Muscle of arm (tissue), 12 donors: ENCODE data around the gene RARB. TPM values are rescaled to one million over a fixed set of nuclear protein-coding genes. Genes with fewer than 3 reads are reported as not detected.

ENCODE experiments used
- DNase-seq: peaks from one replicate; pipeline ENCODE4 v3.0.0-alpha.2; 2013
- polyA plus RNA-seq, 12 donors: library from polyadenylated mRNA; unstranded; fragments of 120-200 nt; gene quantifications; one replicate each; pipeline ENCODE4 v1.2.1, GENCODE V29; 2013; ENCODE audit not compliant: insufficient read length in 12 of 12

The RARB gene
- polyA plus RNA-seq, 12 donors = 10.6 to 18.5 (median 15.6) TPM; not detected in 1

GRCh38 chr3:25503898-25504301 lies 75.8 kb downstream of the RARB start:
- DNase-seq = no peak

- no peak for DNase-seq
Measured at GRCh38 chr3:25505581-25505980, 77.5 kb downstream of the RARB start.

DNA sequence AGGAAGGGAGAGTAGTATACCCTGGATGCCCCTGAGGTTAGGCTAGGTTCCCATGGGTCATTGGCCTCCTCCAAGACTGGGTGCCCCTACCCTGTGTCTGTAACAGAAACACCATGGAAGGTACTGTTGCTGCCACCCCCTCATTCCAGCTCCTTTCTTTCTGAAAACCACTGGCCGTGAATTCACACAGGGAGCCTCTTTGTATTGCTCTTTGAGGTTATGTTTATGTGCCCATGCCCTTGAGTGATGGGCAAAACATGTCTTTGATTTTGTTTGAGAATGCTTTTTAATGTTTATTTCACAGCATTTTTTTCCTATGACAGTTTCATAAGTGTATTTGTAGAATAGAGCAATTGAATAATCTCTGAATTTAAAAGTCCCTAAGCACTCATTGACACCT lies 79.7 kb downstream of the RARB start:
- no peak for DNase-seq

GRCh38 chr3:25508433-25508832 lies 80.4 kb downstream of the RARB start:
- no peak for DNase-seq

DNA sequence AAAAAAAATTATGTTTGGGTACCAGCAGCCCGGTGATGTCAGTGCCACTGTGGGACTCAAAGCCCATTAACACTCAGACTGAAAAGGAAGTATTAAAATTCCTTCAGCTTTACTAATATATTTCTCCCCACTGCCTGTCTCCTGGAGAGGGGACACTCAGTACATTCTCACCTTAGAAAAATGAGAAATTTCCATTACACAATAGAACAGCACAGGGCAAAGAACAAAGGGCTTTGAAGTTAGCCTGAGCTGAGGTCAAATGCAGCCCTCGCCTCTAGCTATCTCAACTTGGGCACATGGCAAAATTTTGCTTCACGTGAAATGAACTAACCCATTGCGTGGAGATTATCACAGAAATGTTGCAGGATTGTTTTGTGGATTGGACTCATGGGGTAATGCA lies 80.8 kb downstream of the RARB start:
- DNase-seq = no peak

DNA sequence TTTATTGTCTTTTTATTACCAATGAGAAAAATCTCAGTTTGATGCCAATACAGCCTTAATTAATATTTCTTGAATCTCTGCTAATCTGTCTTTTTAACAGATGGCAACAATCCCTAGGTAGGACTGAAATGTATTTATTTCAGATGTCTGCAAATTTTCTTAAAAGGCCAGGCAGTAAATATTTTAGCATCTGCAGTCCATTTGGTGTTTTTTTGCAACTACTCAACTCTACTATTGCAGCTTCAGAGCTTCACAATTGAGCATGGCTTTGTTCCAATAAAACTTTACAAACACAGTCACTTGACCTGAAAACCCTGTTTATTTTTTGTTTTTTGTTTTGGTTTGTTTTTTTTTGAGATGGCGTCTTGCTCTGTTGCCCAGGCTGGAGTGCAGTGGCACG lies 82.7 kb downstream of the RARB start:
- no peak for DNase-seq

- DNase-seq = no peak
Measured at GRCh38 chr3:25511972-25512721, 84.1 kb downstream of the RARB start.

- no peak for DNase-seq
Measured at GRCh38 chr3:25513642-25514266, 85.7 kb downstream of the RARB start.

DNA sequence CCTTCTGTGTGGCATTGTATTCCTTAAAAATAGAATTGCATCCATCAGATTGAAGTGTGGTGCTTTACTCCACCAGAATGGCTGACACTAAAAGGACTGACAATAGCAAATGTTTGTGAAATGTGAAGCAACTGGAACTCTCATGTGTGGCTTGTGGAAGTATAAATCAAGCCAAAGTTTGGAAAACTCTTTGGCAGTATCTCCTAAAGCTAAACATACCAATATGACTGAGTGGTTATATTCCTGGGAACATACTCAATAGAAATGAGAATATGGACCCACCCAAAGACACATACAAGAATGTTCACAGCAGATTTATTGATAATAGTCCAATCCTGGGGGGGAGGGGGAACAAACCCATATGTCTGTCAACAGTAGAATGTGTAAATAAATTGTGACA lies 87.1 kb downstream of the RARB start:
- no peak for DNase-seq

DNA sequence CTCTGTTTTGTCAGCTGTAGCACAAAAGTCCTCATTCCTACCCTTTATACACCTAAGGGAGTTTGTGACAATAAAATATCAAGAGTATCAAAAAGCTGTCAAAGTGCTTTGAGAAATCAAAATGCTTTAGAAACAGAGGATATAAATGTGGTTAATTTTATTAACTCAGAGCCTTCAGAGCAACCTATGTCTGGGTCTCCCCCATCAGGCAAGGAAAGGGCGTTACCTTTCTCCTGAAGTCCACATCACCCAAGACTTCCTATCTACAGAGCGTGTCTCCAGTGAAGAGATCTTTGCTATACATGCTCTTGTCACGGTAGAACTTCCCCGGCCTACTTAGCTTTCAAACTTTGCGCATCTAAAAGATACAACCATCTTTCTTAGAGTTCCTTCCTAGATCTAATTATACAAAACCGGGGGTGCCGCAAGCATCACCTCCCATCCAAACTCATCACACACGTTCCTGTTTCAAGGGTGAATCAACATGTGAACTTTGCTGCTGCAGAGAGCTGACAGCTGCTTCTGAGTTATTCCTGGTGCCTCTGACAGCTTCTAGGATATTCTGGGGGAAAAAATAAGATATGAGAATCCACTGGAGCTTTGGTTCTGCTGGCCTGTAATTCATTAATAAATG lies 93.0 kb downstream of the RARB start:
- no peak for DNase-seq

GRCh38 chr3:25527336-25527735 lies 99.3 kb downstream of the RARB start:
- no peak for DNase-seq

DNA sequence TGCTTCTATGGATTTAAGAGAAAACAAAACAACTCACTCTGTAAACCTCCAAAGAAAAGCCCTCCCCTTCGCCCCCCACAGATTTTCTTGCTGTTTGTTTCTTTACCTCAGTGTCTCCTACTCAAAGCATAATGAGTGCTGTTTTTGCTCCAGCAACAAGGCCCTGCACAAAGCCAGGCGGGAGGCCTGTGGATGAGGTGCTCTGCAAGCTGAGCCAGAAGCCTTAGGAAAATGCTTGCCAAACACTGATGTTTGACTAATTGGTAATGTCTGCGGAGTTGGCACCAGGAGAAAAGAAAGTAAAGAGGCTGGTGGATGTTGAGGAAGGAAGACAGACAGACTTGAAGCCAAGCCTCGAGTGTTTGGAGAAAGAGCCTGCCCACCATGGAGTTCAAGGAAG lies 99.7 kb downstream of the RARB start:
- DNase-seq = no peak

- no peak for DNase-seq
Measured at GRCh38 chr3:25531971-25532370, 103.9 kb downstream of the RARB start.

- no peak for DNase-seq
Measured at GRCh38 chr3:25532431-25533162, 104.5 kb downstream of the RARB start.

DNA sequence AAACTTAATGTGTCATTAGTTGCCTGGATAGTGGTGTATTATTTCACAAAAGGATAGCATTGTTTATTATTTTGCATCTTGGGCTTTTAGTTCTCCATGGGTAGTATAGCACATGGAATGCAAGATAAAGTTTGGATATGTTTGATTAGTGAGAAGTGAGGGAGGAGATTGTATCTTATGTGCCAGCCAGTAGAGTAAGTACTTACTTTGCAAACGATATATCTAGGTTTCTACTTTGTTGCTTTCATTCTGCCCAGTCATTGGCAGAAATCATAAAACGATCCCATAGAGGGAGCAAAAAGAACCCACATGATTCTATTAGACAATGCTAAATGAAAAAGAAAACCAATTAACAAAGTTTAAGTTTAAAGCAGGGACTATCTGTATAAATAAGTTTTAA lies 105.3 kb downstream of the RARB start:
- no peak for DNase-seq

DNA sequence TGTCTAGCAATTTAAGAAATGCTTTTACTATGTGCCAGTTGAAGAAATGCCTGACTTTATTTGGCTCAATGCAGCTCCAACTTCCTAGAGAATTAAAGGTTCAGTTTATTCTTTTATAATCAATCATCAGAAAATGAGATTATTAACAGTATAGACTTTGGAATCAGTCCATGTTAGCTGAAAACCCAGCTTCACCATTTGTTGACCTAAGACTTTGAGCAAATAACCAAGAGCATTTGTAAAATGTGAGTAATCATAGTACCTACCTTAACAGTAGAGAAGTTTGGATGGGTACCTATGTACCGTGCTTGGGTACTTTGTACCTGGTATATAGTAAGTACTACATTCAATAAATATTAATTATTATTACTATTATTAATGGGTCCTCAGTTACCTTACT lies 105.9 kb downstream of the RARB start:
- no peak for DNase-seq

DNA sequence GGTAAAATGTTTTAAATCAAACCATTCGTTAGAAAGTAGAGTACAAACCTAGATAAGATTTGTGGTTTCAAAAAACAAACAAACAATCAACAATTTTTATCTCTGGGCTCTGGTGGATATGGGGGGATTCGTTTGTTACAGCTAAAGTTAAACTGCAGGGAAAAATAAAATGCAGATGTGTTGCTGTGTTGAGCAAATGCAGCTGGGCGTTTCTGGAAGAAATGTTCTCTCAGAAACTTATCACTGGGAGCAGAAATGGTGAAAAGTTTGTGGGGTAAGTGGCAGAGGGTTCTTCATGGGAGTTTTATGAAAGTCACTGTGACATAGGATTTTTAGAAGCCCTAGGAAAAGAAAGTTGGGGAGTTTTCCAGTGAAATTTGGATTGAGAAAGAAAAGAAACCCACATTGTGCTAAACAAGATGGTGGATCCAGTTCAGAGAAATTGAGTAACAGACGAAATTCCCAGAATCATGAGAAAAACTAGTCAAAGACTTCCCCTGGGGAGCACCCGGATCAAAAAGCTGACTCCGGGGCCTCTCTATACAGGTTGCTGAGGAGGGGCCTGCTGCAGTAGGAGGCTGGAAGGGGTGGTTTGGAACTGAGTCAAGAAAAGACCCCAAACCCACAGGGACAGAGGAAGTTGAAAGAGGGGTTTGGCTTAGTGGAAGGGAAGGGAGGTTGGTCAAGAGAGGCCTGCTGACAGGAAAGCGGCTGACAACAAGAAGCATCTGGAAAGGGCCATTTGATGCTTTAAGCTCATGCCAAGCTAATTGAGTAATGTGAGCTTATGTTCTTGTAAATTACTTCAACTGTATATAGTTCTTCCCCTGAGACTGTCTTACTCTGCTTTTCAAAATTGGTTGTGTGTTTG lies 108.7 kb downstream of the RARB start:
- DNase-seq = no peak

GRCh38 chr3:25537516-25537915 lies 109.5 kb downstream of the RARB start:
- no peak for DNase-seq

- no peak for DNase-seq
Measured at GRCh38 chr3:25540273-25540672, 112.2 kb downstream of the RARB start.

GRCh38 chr3:25542492-25543039 lies 114.5 kb downstream of the RARB start:
- DNase-seq = no peak

DNA sequence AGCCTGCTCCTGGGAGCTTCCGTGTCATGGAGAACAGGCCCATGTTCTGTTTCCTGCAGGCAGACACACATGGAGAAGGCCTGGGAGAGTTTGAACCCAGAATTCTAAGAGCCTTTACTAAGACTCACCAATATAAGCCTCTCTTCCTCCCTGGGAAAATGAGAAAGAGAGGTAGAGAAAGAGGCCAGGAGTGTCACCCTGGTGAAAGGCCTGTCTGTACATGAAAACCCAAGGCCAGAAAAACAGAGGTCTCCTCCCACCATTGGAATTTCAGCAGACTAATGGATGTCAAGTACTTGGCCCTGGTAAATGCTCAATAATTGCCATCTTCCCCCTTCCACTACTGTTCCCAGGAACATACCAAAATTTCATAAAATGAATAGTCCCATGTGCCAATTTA lies 119.0 kb downstream of the RARB start:
- DNase-seq = no peak
